IMR-90 (cell line): ENCODE data around the gene MSANTD1. TPM values are rescaled to one million over a fixed set of nuclear protein-coding genes. Genes with fewer than 3 reads are reported as not detected.

Experiments used
- ATAC-seq: fragments of 200-7000 bp; cut with Tn5 transposase; 2 replicates; pipeline ENCODE4 v1.9.1; 2020; ENCODE audit warnings: low read depth, mild to moderate bottlenecking, moderate library complexity
- BruUV-seq: library from RNA; stranded (reverse); fragments of 400-500 nt; replicated peaks from 2 replicates; lab custom pipeline; 2021; lab: Mats Ljungman, UMichigan
- CTCF ChIA-PET: fragments of 300-600 bp; formaldehyde crosslinking; extraction: SDS; loops from one replicate; lab custom pipeline; 2021; ENCODE audit warnings: antibody characterized with exemption; lab: Yijun Ruan, JAX
- POLR2A ChIA-PET: fragments of 300-600 bp; sonication (Branson Sonifier 250); formaldehyde crosslinking; loops from one replicate; lab custom pipeline; 2022; ENCODE audit warnings: antibody characterized with exemption; ENCODE audit not compliant: unreplicated experiment; lab: Charles Lee
- DNase-seq: peaks from one replicate; pipeline ENCODE4 v3.0.0; 2013
- H2AFZ ChIP-seq: replicated peaks from 2 replicates; pipeline ENCODE3; 2013; ENCODE audit warnings: low read length, mild to moderate bottlenecking; ENCODE audit not compliant: poor library complexity
- H2AK5ac ChIP-seq: 2 replicates; pipeline ENCODE4 v1.6.1; 2013; ENCODE audit warnings: low read depth, low read length, inconsistent platforms
- H2AK9ac ChIP-seq: replicated peaks from 2 replicates; pipeline ENCODE3; 2013; ENCODE audit warnings: mild to moderate bottlenecking, low read depth, low read length, moderate library complexity; ENCODE audit not compliant: poor library complexity
- H2BK120ac ChIP-seq: 2 replicates; pipeline ENCODE4 v1.6.1; 2013; ENCODE audit warnings: low read depth, low read length, inconsistent platforms
- H2BK15ac ChIP-seq: 3 replicates; pipeline ENCODE4 v1.6.1; 2013; ENCODE audit warnings: low read depth, low read length, inconsistent platforms
- H2BK20ac ChIP-seq: 2 replicates; pipeline ENCODE4 v1.6.1; 2013; ENCODE audit warnings: low read depth, mild to moderate bottlenecking, inconsistent platforms, low read length, moderate library complexity
- H2BK5ac ChIP-seq: 2 replicates; pipeline ENCODE4 v1.6.1; 2013; ENCODE audit warnings: mild to moderate bottlenecking, low read depth, low read length, inconsistent platforms; ENCODE audit not compliant: poor library complexity, severe bottlenecking
- H3K14ac ChIP-seq: replicated peaks from 2 replicates; pipeline ENCODE4 v1.6.1; 2013; ENCODE audit warnings: low read depth, low read length, inconsistent platforms
- H3K18ac ChIP-seq: 2 replicates; pipeline ENCODE4 v1.6.1; 2013; ENCODE audit warnings: low read depth, low read length, control low read depth
- H3K23ac ChIP-seq: 2 replicates; pipeline ENCODE4 v1.6.1; 2013; ENCODE audit warnings: low read depth, low read length, inconsistent platforms
- H3K27ac ChIP-seq: 2 replicates; pipeline ENCODE4 v1.5.1; 2013; ENCODE audit warnings: mild to moderate bottlenecking, control low read depth, low read length; ENCODE audit not compliant: insufficient read depth
- H3K27me3 ChIP-seq: 2 replicates; pipeline ENCODE4 v1.6.1; 2013; ENCODE audit warnings: low read length; ENCODE audit not compliant: control insufficient read depth, insufficient read depth
- H3K36me3 ChIP-seq: 2 replicates; pipeline ENCODE4 v1.6.1; 2013; ENCODE audit warnings: low read length, mixed read lengths; ENCODE audit not compliant: control insufficient read depth, insufficient read depth
- H3K4ac ChIP-seq: 2 replicates; pipeline ENCODE4 v1.6.1; 2013; ENCODE audit warnings: low read depth, low read length, inconsistent platforms
- H3K4me1 ChIP-seq: 2 replicates; pipeline ENCODE4 v1.6.1; 2013; ENCODE audit warnings: low read length, mixed read lengths; ENCODE audit not compliant: control insufficient read depth, insufficient read depth
- H3K4me2 ChIP-seq: 2 replicates; pipeline ENCODE4 v1.6.1; 2013; ENCODE audit warnings: low read depth, mild to moderate bottlenecking, control low read depth, low read length, moderate library complexity
- H3K4me3 ChIP-seq: 2 replicates; pipeline ENCODE4 v1.5.1; 2013; ENCODE audit warnings: low read depth, mild to moderate bottlenecking, control low read depth, low read length, moderate library complexity; ENCODE audit not compliant: insufficient read depth
- H3K56ac ChIP-seq: 2 replicates; pipeline ENCODE4 v1.6.1; 2013; ENCODE audit warnings: low read length, inconsistent platforms; ENCODE audit not compliant: insufficient read depth; ENCODE audit errors: extremely low read depth
- H3K79me1 ChIP-seq, 2 experiments: 2 replicates each; pipeline ENCODE4 v1.6.1; 2013; ENCODE audit warnings: low read length in 2 of 2, inconsistent platforms in 1 of 2, low read depth in 1 of 2
- H3K9ac ChIP-seq: 2 replicates; pipeline ENCODE4 v1.6.1; 2013; ENCODE audit warnings: low read depth, low read length, control low read depth
- H3K9me1 ChIP-seq: 2 replicates; pipeline ENCODE4 v1.6.1; 2013; ENCODE audit warnings: low read length, inconsistent platforms; ENCODE audit not compliant: insufficient read depth
- H3K9me3 ChIP-seq: 2 replicates; pipeline ENCODE4 v1.6.1; 2013; ENCODE audit warnings: low read length; ENCODE audit not compliant: control insufficient read depth, insufficient read depth
- H4K20me1 ChIP-seq: 2 replicates; pipeline ENCODE4 v1.6.1; 2013; ENCODE audit warnings: low read length, inconsistent platforms; ENCODE audit not compliant: insufficient read depth
- H4K5ac ChIP-seq: 2 replicates; pipeline ENCODE4 v1.6.1; 2013; ENCODE audit warnings: mild to moderate bottlenecking, low read depth, low read length, control low read depth
- H4K8ac ChIP-seq, 2 experiments: 2 replicates each; pipeline ENCODE4 v1.6.1; 2013; ENCODE audit warnings: low read depth in 2 of 2, low read length in 2 of 2, control low read depth in 1 of 2, inconsistent platforms in 1 of 2
- H4K91ac ChIP-seq: 2 replicates; pipeline ENCODE4 v1.6.1; 2013; ENCODE audit warnings: low read depth, low read length, inconsistent platforms; ENCODE audit not compliant: insufficient read depth
- CEBPB ChIP-seq: IDR thresholded peaks from 2 replicates; pipeline ENCODE4 v1.6.1; 2012; ENCODE audit warnings: low read depth, low read length, improper control_type of control experiment
- MAZ ChIP-seq: IDR thresholded peaks from 2 replicates; pipeline ENCODE4 v1.6.1; 2012; ENCODE audit warnings: low read depth, mild to moderate bottlenecking, low read length, improper control_type of control experiment, moderate library complexity, borderline replicate concordance
- NFE2L2 ChIP-seq: fragments of 150-350 bp; IDR thresholded peaks from 2 replicates; pipeline ENCODE4 v1.6.1; 2016; ENCODE audit warnings: low read depth, mild to moderate bottlenecking, low read length
- POLR2A ChIP-seq: IDR thresholded peaks from 2 replicates; pipeline ENCODE4 v1.6.1; 2012; ENCODE audit warnings: mild to moderate bottlenecking, low read depth, low read length
- SMC3 ChIP-seq: fragments of 150-350 bp; IDR thresholded peaks from 2 replicates; pipeline ENCODE4 v1.6.1; 2016; ENCODE audit warnings: low read depth, mild to moderate bottlenecking, antibody characterized with exemption, low read length, moderate library complexity
- WGBS, 2 experiments: methylation state at CpG; one replicate each; pipeline versions ENCODE4 v1.1.5 to v1.1.7; 2013; ENCODE audit warnings: missing lambda C conversion rate in 2 of 2; ENCODE audit not compliant: insufficient read length in 1 of 2; ENCODE audit errors: extremely low coverage in 2 of 2; 5-methylcytosine and 5-hydroxymethylcytosine counted together
- dilution Hi-C: fragments of 300-500 bp; cut with HindIII; formaldehyde crosslinking; loops from one replicate; pipeline ENCODE4 v1.14.3; 2018; ENCODE audit warnings: low sequenced_read_pairs; ENCODE audit not compliant: unreplicated experiment
- in situ Hi-C: fragments of 300-500 bp; cut with MboI; formaldehyde crosslinking; loops from 3 replicates; pipeline ENCODE4 v1.14.3; 2019; ENCODE audit warnings: low sequenced_read_pairs, inconsistent platforms, mixed read lengths
- intact Hi-C: fragments of 100-400 bp; cut with micrococcal nuclease; formaldehyde crosslinking; loops from 2 replicates; pipeline ENCODE4 v1.10.0; 2022
- polyA plus RNA-seq, 3 experiments: library from polyadenylated mRNA; depleted of rRNA; stranded (reverse); fragments of >200 nt; gene quantifications; 2 replicates each; pipeline ENCODE4 v1.2.3, GENCODE V29; 2012; ENCODE audit warnings: low replicate concordance in 1 of 3
- total RNA-seq: library from RNA; depleted of rRNA; stranded (reverse); fragments of >200 nt; gene quantifications from 2 replicates; pipeline ENCODE4 v1.2.3, GENCODE V29; 2012

MSANTD1 gene
- total and polyA plus RNA-seq, 2 of the 4 experiments (the other 2 are of a cell fraction): under 0.01 to 0.07 TPM

DNA sequence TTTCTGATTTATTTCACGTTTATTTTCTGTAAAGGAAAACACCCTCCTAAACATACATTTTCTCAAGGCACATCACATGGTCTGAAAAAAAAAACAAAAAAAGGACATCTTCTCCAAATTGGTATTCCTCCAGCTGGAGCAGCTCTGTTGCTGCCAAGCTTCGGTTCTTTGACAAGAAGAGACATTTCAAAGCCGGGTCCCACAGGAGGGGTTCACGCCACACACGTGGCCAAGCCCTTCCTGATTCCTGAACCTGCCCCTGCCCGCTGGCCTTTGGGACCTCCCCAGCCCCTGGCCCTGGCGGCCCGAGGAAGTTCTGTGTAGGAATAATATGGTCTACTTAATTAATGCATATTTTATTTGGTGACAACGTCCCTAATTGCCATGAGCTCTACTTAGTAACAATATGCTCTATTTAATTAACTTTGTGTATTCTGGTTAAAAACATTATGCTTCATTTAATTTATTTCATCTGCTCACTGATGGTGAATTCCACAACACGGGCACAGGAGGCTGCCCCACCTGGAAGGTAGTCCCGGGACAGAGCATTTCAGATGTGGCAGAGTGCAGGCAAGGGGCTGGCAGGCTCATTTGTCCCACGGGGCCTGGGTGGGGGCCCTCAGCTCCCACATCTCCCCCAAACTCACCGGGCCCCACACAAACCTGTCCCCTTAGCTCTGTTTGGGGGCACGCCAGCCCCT, 38.5 kb downstream of the MSANTD1 start:
- H2BK15ac ChIP-seq: no peak overlapping the region
- H3K4me1 ChIP-seq: peaks cover 5% of the 10 kb centered on the region; the same call in 1 of the 2 replicates
- intact Hi-C loops: no loop called here
- H4K91ac ChIP-seq: no peak overlapping the region
- no peak overlapping the region for H3K4ac ChIP-seq
- H3K4me2 ChIP-seq: no peak overlapping the region
- peaks cover 0 to 4% of the 10 kb centered on the region in 2 experiments; a peak in 2 of 4 replicates for H3K79me1 ChIP-seq
- POLR2A ChIA-PET: no interaction called here
- no peak overlapping the region for H2AK5ac ChIP-seq
- H3K27ac ChIP-seq: no peak overlapping the region
- peaks cover 9% of the 10 kb centered on the region; the same call in 1 of the 2 replicates for H3K27me3 ChIP-seq
- DNase-seq (no peak), ATAC-seq (no peak)
- no peaks in the 10 kb centered on the region for H3K36me3 ChIP-seq
- TF ChIP-seq POLR2A (no peak), MAZ (no peak), CEBPB (no peak), SMC3 (no peak), NFE2L2 (no peak)
- no peak overlapping the region for H3K23ac ChIP-seq
- no peak overlapping the region for H2BK120ac ChIP-seq
- no peak overlapping the region for H2BK20ac ChIP-seq
- no peak overlapping the region for H2AFZ ChIP-seq
- no peaks in the 10 kb centered on the region for H3K9me3 ChIP-seq
- 49% methylated on average over 3 of the region's 14 CpGs; no CpG with 5 or more reads in 1 of the 2 experiments for WGBS, 2 experiments
- H2AK9ac ChIP-seq: no peak overlapping the region
- peaks cover 3% of the 10 kb centered on the region; the same call in 1 of the 2 replicates for H3K9me1 ChIP-seq
- no TSS peak for BruUV-seq
- no peak overlapping the region for H3K9ac ChIP-seq
- no peak overlapping the region for H3K18ac ChIP-seq
- dilution Hi-C loops: no loop called here
- no peak overlapping the region for H4K8ac ChIP-seq
- H2BK5ac ChIP-seq: no peak overlapping the region
- in situ Hi-C loops: no loop called here
- H3K4me3 ChIP-seq: no peak overlapping the region
- CTCF ChIA-PET: no interaction called here
- H3K56ac ChIP-seq: no peak overlapping the region
- 0 out of 2 replicates have a peak, but pooled peaks cover 2% of the 10 kb centered on the region for H4K20me1 ChIP-seq
- no peak overlapping the region for H3K14ac ChIP-seq
- H4K5ac ChIP-seq: no peak overlapping the region
